GM12801 (cell line): Measurements from ENCODE around the gene YIF1B.

Experiments
- CTCF ChIP-seq: IDR thresholded peaks from one replicate; pipeline ENCODE4 v1.5.1; 2011; ENCODE audit warnings: control low read depth; ENCODE audit not compliant: insufficient read length; ENCODE audit errors: extremely low read depth

YIF1B gene, protein sequence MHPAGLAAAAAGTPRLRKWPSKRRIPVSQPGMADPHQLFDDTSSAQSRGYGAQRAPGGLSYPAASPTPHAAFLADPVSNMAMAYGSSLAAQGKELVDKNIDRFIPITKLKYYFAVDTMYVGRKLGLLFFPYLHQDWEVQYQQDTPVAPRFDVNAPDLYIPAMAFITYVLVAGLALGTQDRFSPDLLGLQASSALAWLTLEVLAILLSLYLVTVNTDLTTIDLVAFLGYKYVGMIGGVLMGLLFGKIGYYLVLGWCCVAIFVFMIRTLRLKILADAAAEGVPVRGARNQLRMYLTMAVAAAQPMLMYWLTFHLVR

DNA sequence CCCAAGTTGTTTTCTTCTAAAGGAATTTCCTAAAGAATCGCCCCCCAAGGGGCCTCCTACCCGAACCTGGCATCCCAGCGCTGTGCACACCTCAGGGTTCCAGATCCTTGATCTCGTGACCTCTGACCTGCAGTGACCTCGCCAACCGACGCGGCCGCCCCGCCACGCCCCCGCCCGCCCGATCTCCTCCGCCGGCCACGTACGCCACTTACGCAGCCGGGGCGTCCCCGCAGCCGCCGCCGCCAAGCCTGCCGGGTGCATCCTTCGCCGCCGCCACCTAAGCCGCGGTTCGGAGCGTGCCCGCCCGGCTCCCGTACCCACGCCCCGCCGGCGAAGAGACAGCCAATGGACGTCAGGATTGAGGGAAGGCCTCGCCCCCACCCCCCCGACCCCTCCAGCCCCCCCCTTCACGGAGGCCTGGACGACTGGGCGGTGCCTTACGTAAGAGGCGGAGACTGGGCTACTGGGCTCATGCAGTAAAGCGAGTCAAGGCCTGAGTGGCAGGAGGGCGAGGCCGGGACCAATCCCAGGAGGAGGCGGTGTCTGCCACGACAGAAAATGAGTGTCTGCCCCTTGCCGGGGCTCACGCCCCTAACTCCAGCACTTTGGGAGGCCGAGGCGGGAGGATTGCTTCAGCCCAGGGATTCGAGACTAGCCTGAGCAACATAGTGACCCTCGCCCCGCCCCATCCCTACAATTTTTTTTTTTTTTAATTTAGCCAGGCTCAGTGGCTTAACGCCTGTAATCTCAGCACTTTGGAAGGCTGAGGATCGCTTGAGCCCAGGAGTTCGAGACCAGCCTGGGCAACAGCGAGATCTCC, at the start of gene YIF1B:
TSS of gene YIF1B (minus strand) at position 291 of the 820 bp plus-strand sequence. CDS start at position 261, 30 bp downstream.
- TF ChIP-seq CTCF = no peak

GRCh38 chr19:38362076-38362945, 46.6 kb upstream of the YIF1B start:
- no peak for TF ChIP-seq CTCF

- no peak for TF ChIP-seq CTCF
These were observed 45.9 kb upstream of the YIF1B start for GRCh38 chr19:38361633-38362075.

DNA sequence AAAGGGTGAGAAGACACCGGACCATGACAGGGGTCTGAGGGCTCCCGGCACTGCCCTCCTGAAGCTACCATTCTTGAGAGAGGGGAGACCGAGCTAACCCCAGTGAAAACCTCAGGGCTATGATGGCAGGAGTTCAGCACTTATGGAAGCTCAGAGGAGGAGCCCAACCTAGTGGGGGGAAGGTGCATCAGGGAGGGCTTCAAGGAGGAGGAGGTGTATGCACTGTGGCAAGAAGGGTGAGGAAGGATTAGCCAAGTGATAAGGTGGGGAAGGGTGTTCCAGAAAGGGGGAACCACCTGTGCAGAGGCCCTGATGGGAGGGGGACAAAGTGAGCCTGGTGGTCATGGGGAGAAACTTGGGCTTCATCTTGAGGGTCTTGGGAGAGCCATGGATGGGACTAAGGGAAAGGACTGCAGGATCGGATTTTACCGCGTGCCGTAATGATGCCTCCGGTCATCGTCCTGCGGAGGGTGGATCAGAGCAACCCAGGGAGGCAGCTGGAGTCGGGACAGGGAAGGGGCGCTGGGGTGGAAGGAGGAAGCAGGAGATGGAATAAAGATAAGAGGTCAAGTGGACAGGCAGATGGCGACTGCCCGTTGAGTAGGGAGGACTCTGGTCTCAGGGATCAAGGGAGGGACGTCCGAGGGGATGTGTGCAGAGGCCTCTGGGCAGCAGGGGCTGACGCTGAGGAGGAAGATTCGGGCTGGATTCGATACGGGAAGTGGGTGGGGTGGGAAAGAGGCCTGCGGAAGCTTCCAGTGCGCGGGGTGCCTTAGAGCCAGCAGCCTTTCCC, 45.3 kb upstream of the YIF1B start:
- no peak for TF ChIP-seq CTCF

- TF ChIP-seq CTCF = no peak
These were observed 44.6 kb upstream of the YIF1B start for GRCh38 chr19:38360351-38360750.

GRCh38 chr19:38359242-38360021, 43.7 kb upstream of the YIF1B start:
- TF ChIP-seq CTCF = no peak
